ENCODE results near the gene WNT9A.
A peak's percentile ranks its signal among the peaks of the same experiment; 100 is the strongest.
"Not testable (repeated sequence)": the region's sequence is repeated elsewhere in the genome, so short reads cannot be mapped to it uniquely, and the experiment has no call there.

Gene WNT9A

DNA sequence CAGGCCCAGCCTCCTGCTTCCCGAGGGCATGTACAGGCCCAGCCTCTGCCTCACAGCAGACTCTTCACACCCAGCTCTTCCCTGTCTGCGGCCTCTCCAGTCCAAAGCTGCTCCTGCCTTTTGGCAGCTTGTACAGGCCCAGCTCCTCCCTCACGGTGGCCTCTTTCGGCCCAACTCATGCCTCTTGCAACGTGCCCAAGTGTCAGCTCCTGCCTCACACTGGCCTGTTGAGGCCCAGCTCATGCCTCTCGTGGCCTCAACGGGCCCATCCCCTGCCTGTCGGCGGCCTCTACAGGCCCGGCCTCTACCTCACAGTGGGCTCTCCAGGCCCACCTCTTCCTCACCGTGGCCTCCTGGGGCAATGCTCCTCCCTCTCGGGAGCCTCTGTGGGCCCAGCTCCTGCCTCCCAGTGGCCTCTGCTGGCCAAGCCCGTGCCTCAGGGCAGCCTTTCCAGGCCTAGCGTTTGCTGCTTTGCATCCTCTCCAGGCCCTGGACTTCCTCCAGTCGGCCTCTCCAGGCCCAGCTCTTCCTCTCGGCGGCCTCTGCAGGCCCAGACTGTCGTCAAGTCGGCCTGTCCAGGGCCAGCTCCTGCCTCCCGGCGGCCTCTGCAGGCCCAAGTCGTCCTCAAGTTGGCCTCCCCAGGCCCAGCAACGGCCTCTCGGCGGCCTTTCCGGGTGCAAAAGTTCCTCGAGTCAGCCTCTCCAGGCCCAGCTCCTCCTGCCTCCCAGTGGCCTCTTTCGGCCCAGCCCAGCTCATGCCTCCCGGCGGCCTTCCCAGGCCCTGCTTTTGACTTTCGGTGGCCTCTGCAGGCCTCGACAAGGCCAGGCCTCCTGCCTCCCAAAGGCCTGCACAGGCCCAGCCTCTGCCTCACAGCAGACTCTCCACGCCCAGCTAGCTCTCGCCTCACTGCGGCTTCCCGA, 22.6 kb upstream of the WNT9A start:
- H3K4me1 ChIP-seq (ENCODE audit: control insufficient read depth, low read length); H3K79me2 ChIP-seq (ENCODE audit: control insufficient read depth, low read length); H3K9me2 ChIP-seq (replicated peaks; ENCODE audit: control insufficient read depth, low read length); H3K27me3 ChIP-seq (ENCODE audit: control insufficient read depth, low read length); H3K9me3 ChIP-seq (ENCODE audit: control insufficient read depth, insufficient read depth, low read length); H3K4me2 ChIP-seq (ENCODE audit: low read length); H3K4me3 ChIP-seq (ENCODE audit: low read length); H3F3A ChIP-seq (ENCODE audit: control insufficient read depth, insufficient read depth); H4K20me1 ChIP-seq (ENCODE audit: control insufficient read depth, insufficient read depth, low read depth, low read length); H3K36me3 ChIP-seq (ENCODE audit: control insufficient read depth, low read length); H3K27ac ChIP-seq (ENCODE audit: low read depth, low read length): not testable (repeated sequence)

DNA sequence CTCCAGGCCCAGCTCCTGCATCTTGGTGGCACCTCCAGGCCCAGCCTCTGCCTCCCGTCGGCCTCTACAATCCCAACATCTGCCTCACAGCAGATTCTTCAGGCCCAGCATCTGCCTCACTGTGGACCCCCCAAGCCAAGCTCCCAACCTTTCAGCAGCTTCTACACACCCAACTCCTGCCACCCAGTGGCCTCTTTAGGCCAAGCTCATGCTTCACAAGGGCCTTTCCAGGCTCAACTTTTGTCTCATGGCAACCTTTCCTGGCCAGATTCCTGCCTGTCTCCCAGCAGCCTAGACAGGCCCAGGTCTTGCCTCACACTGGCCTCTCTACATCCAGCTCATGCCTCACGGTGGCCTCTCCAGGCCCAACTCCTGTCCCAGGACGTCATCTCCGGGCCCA, 20.1 kb upstream of the WNT9A start:
- H3K4me3 ChIP-seq (ENCODE audit: low read length), result not testable (repeated sequence)
- TF ChIP-seq CTCF (IDR thresholded peaks at IDR 0.05; ENCODE audit: low read depth, low read length, poor library complexity, severe bottlenecking), result peak; percentile 21

DNA sequence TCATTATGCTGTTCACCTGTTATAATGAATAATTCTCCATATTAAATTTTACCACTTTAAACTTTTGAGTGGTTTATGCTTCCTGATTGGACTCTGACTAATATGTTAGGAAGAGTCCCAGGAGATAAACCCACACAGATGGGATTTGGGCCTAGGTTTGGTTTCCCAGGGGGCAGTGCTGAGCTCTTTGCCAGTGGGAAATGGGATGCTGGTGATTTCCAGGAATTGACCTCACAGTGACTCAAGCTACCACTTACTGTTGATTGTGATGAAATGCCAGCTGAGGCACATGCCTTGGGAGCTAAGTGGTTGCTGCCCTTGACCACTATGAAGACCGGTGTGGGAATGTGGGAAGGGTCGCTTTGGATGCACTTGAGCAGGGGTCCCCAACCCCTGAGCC, 19.0 kb upstream of the WNT9A start:
- H3K9me2 ChIP-seq (replicated peaks; ENCODE audit: control insufficient read depth, low read length); H3K4me3 ChIP-seq (ENCODE audit: low read length); H3K4me2 ChIP-seq (ENCODE audit: low read length); H3K79me2 ChIP-seq (ENCODE audit: control insufficient read depth, low read length); H3K27ac ChIP-seq (ENCODE audit: low read depth, low read length); H4K20me1 ChIP-seq (ENCODE audit: control insufficient read depth, insufficient read depth, low read depth, low read length); H3K36me3 ChIP-seq (ENCODE audit: control insufficient read depth, low read length); H3K27me3 ChIP-seq (ENCODE audit: control insufficient read depth, low read length); H3K4me1 ChIP-seq (ENCODE audit: control insufficient read depth, low read length); H3K9me3 ChIP-seq (ENCODE audit: control insufficient read depth, insufficient read depth, low read length); H3F3A ChIP-seq (ENCODE audit: control insufficient read depth, insufficient read depth): not testable (repeated sequence)

More for the DNA sequence above, 20.1 kb upstream of the WNT9A start:
- not testable (repeated sequence) for H3K27me3 ChIP-seq (ENCODE audit: control insufficient read depth, low read length); H3K27ac ChIP-seq (ENCODE audit: low read depth, low read length); H4K20me1 ChIP-seq (ENCODE audit: control insufficient read depth, insufficient read depth, low read depth, low read length); H3K4me2 ChIP-seq (ENCODE audit: low read length); H3K36me3 ChIP-seq (ENCODE audit: control insufficient read depth, low read length); H3F3A ChIP-seq (ENCODE audit: control insufficient read depth, insufficient read depth); H3K4me1 ChIP-seq (ENCODE audit: control insufficient read depth, low read length); H3K9me3 ChIP-seq (ENCODE audit: control insufficient read depth, insufficient read depth, low read length); H3K79me2 ChIP-seq (ENCODE audit: control insufficient read depth, low read length); H3K9me2 ChIP-seq (replicated peaks; ENCODE audit: control insufficient read depth, low read length)

DNA sequence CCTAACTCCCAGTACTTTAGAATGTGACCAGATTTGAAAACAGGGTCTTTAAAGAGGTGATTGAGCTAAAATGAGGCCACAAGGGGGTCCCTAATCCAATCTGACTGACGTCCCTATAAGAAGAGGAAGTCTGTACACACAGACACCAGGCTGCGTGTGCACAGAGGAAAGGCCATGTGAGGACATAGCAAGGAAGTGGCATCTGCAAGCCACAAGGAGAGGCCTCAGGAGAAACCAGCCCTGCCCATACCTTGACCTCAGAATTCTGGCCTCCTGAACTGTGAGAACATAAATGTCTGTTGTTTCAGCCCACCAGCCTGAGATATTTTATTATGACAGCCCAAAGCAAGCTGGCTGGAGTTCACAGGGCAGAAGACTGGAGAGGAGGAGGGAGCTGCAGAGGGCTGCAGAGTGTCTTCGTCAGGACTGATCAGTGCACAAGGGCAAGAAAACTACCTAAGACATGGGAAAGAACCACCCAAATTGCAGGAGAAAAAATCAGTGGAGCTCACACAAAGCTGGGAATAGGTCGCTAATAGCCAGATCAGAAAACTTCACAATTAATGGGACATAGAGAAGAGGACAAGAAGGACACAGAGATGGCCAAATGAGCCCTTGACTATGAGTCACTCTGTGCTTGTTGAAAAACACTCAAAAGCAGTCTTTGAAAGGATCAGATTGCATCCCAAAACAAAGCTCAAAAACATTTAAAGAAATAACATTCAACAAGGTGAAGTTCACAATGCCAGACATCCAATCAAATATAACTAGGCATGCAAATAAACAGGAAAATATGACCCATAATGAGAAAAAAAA, 14.1 kb upstream of the WNT9A start:
- H3K9me3 ChIP-seq (ENCODE audit: control insufficient read depth, insufficient read depth, low read length), result no peaks in the 10 kb centered on the region
- no peak overlapping the region for H3K4me2 ChIP-seq (ENCODE audit: low read length)
- peaks cover 17% of the 10 kb centered on the region for H3K27me3 ChIP-seq (ENCODE audit: control insufficient read depth, low read length)
- no peaks in the 10 kb centered on the region for H4K20me1 ChIP-seq (ENCODE audit: control insufficient read depth, insufficient read depth, low read depth, low read length)
- H3K4me1 ChIP-seq (ENCODE audit: control insufficient read depth, low read length), result no peaks in the 10 kb centered on the region
- H3K4me3 ChIP-seq (ENCODE audit: low read length), result no peak overlapping the region
- TF ChIP-seq CTCF (IDR thresholded peaks at IDR 0.05; ENCODE audit: low read depth, low read length, poor library complexity, severe bottlenecking) (no peak), EZH2phosphoT487 (IDR thresholded peaks at IDR 0.05; ENCODE audit: borderline replicate concordance, low read length) (no peak)
- H3F3A ChIP-seq (ENCODE audit: control insufficient read depth, insufficient read depth), result no peaks in the 10 kb centered on the region
- no peaks in the 10 kb centered on the region for H3K36me3 ChIP-seq (ENCODE audit: control insufficient read depth, low read length)
- H3K79me2 ChIP-seq (ENCODE audit: control insufficient read depth, low read length), result no peaks in the 10 kb centered on the region
- no peak overlapping the region for H3K27ac ChIP-seq (ENCODE audit: low read depth, low read length)
- H3K9me2 ChIP-seq (replicated peaks; ENCODE audit: control insufficient read depth, low read length), result no peaks in the 10 kb centered on the region
